ENCODE data around the gene ADGRA1.

DNA sequence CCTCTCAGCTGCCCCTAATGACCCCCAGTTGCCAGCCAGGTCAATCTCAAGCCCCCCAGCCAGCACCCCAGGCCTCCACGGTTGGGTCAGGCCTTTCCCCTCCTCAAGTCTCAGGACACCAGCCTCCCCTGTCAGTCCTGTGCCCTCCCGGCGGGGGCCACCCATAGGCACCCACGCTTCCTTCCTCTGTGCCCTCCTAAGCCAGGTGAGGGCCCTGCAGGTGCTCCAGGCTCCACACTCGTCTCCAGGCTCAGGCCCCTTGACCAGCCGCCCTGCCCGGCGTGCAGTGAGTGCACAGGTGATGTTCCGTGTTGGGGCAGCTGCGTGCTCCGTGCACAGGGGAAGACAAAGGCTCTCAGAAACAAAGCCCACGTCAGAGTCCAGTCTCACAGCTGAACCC is 26.8 kb upstream of the ADGRA1 start:
- TF ChIP-seq POLR2A (IDR thresholded peaks at IDR 0.05; ENCODE audit: control extremely low read depth in 1 of 2, low read depth in 2 of 2, low read length in 2 of 2) = no peak
- TF ChIP-seq, protein P1, sequence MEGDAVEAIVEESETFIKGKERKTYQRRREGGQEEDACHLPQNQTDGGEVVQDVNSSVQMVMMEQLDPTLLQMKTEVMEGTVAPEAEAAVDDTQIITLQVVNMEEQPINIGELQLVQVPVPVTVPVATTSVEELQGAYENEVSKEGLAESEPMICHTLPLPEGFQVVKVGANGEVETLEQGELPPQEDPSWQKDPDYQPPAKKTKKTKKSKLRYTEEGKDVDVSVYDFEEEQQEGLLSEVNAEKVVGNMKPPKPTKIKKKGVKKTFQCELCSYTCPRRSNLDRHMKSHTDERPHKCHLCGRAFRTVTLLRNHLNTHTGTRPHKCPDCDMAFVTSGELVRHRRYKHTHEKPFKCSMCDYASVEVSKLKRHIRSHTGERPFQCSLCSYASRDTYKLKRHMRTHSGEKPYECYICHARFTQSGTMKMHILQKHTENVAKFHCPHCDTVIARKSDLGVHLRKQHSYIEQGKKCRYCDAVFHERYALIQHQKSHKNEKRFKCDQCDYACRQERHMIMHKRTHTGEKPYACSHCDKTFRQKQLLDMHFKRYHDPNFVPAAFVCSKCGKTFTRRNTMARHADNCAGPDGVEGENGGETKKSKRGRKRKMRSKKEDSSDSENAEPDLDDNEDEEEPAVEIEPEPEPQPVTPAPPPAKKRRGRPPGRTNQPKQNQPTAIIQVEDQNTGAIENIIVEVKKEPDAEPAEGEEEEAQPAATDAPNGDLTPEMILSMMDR (IDR thresholded peaks at IDR 0.05; ENCODE audit: control extremely low read depth in 1 of 3, insufficient read depth in 1 of 3, low read depth in 1 of 3, low read length in 3 of 3) = no peak
- TF ChIP-seq BCL11A (IDR thresholded peaks at IDR 0.05; ENCODE audit: low read depth in 2 of 2, low read length in 2 of 2) = no peak
- no peak for TF ChIP-seq EZH2 (IDR thresholded peaks at IDR 0.05; ENCODE audit: low read depth, low read length, severe bottlenecking)
- TF ChIP-seq ZNF274 (IDR thresholded peaks at IDR 0.05; ENCODE audit: borderline replicate concordance, extremely low read depth, low read length) = no peak
- TF ChIP-seq, protein P2, sequence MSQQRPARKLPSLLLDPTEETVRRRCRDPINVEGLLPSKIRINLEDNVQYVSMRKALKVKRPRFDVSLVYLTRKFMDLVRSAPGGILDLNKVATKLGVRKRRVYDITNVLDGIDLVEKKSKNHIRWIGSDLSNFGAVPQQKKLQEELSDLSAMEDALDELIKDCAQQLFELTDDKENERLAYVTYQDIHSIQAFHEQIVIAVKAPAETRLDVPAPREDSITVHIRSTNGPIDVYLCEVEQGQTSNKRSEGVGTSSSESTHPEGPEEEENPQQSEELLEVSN (IDR thresholded peaks at IDR 0.05) = no peak
- TF ChIP-seq TAF7 (optimal IDR thresholded peaks at IDR 0.05; ENCODE audit: borderline replicate concordance, low read depth, low read length) = no peak
- TF ChIP-seq YY1 (IDR thresholded peaks at IDR 0.05; ENCODE audit: low read depth, low read length) = no peak
- no peak for TF ChIP-seq CREB1 (IDR thresholded peaks at IDR 0.05)
- TF ChIP-seq, protein P3, sequence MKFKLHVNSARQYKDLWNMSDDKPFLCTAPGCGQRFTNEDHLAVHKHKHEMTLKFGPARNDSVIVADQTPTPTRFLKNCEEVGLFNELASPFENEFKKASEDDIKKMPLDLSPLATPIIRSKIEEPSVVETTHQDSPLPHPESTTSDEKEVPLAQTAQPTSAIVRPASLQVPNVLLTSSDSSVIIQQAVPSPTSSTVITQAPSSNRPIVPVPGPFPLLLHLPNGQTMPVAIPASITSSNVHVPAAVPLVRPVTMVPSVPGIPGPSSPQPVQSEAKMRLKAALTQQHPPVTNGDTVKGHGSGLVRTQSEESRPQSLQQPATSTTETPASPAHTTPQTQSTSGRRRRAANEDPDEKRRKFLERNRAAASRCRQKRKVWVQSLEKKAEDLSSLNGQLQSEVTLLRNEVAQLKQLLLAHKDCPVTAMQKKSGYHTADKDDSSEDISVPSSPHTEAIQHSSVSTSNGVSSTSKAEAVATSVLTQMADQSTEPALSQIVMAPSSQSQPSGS (IDR thresholded peaks at IDR 0.05; ENCODE audit: low read length) = no peak
- no peak for TF ChIP-seq EGR1 (IDR thresholded peaks at IDR 0.05; ENCODE audit: borderline replicate concordance, low read depth, low read length)
- no peak for TF ChIP-seq SP2 (IDR thresholded peaks at IDR 0.05; ENCODE audit: low read length)
